Kidney (tissue), 14 donors: ENCODE data around the gene NKTR. TPM values are rescaled to one million over a fixed set of nuclear protein-coding genes. Genes with fewer than 3 reads are reported as not detected.
A peak's percentile ranks its signal among the peaks of the same experiment; 100 is the strongest.

Source experiments
- DNase-seq, 5 donors: peaks; one replicate each; pipeline ENCODE4 v3.0.0-alpha.2; 2013 to 2020
- FAIRE-seq: peaks from 2 replicates; lab custom pipeline; 2012; peaks lifted over from hg19 to GRCh38; lab: Jason Lieb, UNC
- H3K27ac ChIP-seq, 2 donors: one replicate each; pipeline ENCODE4 v1.7.0; 2013; ENCODE audit warnings: low read depth in 2 of 2, low read length in 2 of 2, inconsistent platforms in 1 of 2
- H3K27me3 ChIP-seq: one replicate; pipeline ENCODE4 v1.7.1; 2013; ENCODE audit warnings: low read length, inconsistent platforms; ENCODE audit not compliant: control insufficient read depth, insufficient read depth
- H3K36me3 ChIP-seq, 3 donors: one replicate each; pipeline versions ENCODE4 v1.7.0 to v1.7.1; 2013; ENCODE audit warnings: low read length in 3 of 3, control low read depth in 1 of 3, inconsistent platforms in 1 of 3; ENCODE audit not compliant: insufficient read depth in 3 of 3, control insufficient read depth in 2 of 3
- H3K4me1 ChIP-seq, 3 donors: one replicate each; pipeline versions ENCODE4 v1.7.0 to v1.7.1; 2013; ENCODE audit warnings: low read length in 3 of 3, inconsistent platforms in 1 of 3, low read depth in 1 of 3; ENCODE audit not compliant: control insufficient read depth in 2 of 3, insufficient read depth in 2 of 3
- H3K4me3 ChIP-seq, 3 donors: one replicate each; pipeline versions ENCODE4 v1.7.0 to v1.8.1; 2013; ENCODE audit warnings: low read length in 3 of 3, control low read depth in 1 of 3, inconsistent platforms in 1 of 3
- H3K9ac ChIP-seq, 3 donors: one replicate each; pipeline versions ENCODE4 v1.7.0 to v1.7.1; 2013; ENCODE audit warnings: low read length in 3 of 3, control low read depth in 1 of 3, inconsistent platforms in 1 of 3
- H3K9me3 ChIP-seq, 3 donors: one replicate each; pipeline versions ENCODE4 v1.7.0 to v1.7.1; 2013; ENCODE audit warnings: low read length in 3 of 3, control low read depth in 1 of 3, inconsistent platforms in 1 of 3; ENCODE audit not compliant: control insufficient read depth in 2 of 3, insufficient read depth in 1 of 3
- intact Hi-C: fragments of 100-400 bp; cut with DNase I; formaldehyde crosslinking; loops from one replicate; pipeline ENCODE4 v1.11.1; 2022
- polyA plus RNA-seq: library from polyadenylated mRNA; stranded (reverse); fragments of 350-450 nt; fragmentation: Illumina TruSeq; extraction: RNeasy Lipid Tissue Mini Kit (QIAGEN cat#74804); gene quantifications from one replicate; pipeline ENCODE4 v1.2.3, GENCODE V29; 2014; ENCODE audit warnings: low read depth, low replicate concordance; ENCODE audit not compliant: insufficient read depth
- total RNA-seq: library from RNA; stranded (reverse); fragmentation: NEBNext Ultra II Directional; extraction: Animal tissue kit (Norgen Biotek cat#: 25700); gene quantifications from one replicate; pipeline ENCODE4 v1.2.1, GENCODE V29; 2021
- TF ChIP-seq, protein P1 (sequence below): IDR thresholded peaks from 3 replicates; pipeline ENCODE4 v1.5.1; 2012; ENCODE audit warnings: mild to moderate bottlenecking, moderate library complexity, borderline replicate concordance; ENCODE audit not compliant: insufficient read depth; ENCODE audit errors: extremely low read depth
- donor health status: control.
- donor health status: control.
- donor health status: control.
- donor health status: control.
- donor health status: control.
- donor health status: DM: yes; HTN: yes; CAD: no.
- donor health status: Normal renal cell carcinoma (clear cell type).

Gene NKTR
- total and polyA plus RNA-seq, 2 donors from 2014 or later, result 9.2 to 81.1 TPM

DNA sequence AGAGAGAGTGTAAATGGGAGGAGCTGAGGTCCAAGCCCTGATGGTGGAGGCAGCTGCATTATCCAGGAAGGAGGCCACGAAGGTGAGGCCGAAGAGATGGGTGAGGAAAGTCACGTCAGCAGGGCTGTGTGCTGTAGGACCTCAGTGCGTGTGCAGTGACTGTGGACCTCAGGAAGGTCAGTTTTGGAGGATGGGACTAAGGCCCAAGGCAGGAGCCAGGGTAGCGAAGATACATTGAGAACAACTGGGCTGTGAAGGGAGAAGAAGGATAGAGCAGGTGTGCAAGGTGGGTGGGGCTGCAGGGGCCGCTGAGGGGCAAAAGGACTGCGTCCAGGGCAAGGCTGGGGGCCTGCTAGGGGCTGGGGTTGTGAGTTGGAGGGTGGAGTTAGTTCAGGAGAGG, 89.7 kb downstream of the NKTR start:
- intact Hi-C loops, result no loop called here
- no peak overlapping the region for H3K9ac ChIP-seq
- no peaks in the 10 kb centered on the region for H3K36me3 ChIP-seq
- peaks cover 0 to 4% (median 0%) of the 10 kb centered on the region in 3 donors for H3K4me1 ChIP-seq
- H3K27ac ChIP-seq, result no peak overlapping the region
- TF ChIP-seq, protein P1, sequence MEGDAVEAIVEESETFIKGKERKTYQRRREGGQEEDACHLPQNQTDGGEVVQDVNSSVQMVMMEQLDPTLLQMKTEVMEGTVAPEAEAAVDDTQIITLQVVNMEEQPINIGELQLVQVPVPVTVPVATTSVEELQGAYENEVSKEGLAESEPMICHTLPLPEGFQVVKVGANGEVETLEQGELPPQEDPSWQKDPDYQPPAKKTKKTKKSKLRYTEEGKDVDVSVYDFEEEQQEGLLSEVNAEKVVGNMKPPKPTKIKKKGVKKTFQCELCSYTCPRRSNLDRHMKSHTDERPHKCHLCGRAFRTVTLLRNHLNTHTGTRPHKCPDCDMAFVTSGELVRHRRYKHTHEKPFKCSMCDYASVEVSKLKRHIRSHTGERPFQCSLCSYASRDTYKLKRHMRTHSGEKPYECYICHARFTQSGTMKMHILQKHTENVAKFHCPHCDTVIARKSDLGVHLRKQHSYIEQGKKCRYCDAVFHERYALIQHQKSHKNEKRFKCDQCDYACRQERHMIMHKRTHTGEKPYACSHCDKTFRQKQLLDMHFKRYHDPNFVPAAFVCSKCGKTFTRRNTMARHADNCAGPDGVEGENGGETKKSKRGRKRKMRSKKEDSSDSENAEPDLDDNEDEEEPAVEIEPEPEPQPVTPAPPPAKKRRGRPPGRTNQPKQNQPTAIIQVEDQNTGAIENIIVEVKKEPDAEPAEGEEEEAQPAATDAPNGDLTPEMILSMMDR, result no peak
- H3K4me3 ChIP-seq, result no peak overlapping the region
- peak in 1 of 5 donors; percentile 19 for DNase-seq
- no peaks in the 10 kb centered on the region for H3K9me3 ChIP-seq
- no peak for FAIRE-seq
- peaks cover 8% of the 10 kb centered on the region for H3K27me3 ChIP-seq

DNA sequence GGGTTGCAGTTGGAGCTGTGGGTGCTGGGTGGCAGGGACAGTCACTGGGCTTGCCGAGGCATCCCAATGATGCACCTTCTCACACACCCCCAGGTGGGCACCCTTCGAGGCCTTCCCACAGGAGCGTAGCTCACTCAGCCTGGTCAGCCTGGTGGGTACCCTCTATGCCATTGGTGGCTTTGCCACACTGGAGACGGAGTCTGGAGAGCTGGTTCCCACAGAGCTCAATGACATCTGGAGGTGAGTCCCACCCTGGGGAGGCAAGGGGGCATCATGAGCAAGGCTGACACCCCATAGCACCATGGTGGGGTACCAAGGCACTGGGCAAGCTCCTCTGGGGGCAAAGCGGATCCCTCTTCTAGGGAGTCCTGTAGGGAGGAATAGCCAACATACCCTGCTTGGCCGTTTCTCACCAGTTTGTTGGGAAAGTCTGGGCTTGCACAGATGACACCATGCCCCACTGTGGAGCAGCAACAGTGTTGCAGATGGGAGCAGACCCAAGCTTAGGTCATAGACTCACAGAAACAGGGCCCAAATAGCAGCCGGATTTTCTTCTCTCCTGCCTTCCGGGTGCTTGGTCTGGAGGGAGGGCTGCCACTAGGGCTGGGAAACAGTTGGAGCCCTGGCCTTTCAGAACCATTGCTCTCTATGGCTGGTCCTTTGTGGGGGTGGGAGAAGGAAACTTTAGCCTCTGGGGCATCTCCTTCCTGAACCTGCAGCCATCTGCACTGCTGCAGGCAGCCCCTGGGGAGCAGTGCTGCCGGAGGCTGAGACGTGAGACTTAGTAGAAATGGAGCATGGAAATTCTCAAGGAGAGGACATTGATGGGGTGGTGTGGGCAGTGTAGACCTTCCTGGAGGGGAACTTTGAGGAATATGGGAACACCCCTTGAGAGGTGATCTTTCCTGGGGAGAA, 90.5 kb downstream of the NKTR start:
- DNase-seq (peak in 1 of 5 donors; percentile 3), FAIRE-seq (no peak)
- intact Hi-C loops, result no loop called here
- H3K27me3 ChIP-seq, result peaks cover 4% of the 10 kb centered on the region
- TF ChIP-seq, protein P1, result no peak
- peaks cover 0 to under 1% (median 0%) of the 10 kb centered on the region in 3 donors for H3K4me1 ChIP-seq
- no peaks in the 10 kb centered on the region for H3K9me3 ChIP-seq
- H3K9ac ChIP-seq, result no peak overlapping the region
- no peaks in the 10 kb centered on the region for H3K36me3 ChIP-seq
- no peak overlapping the region for H3K4me3 ChIP-seq
- no peak overlapping the region for H3K27ac ChIP-seq

DNA sequence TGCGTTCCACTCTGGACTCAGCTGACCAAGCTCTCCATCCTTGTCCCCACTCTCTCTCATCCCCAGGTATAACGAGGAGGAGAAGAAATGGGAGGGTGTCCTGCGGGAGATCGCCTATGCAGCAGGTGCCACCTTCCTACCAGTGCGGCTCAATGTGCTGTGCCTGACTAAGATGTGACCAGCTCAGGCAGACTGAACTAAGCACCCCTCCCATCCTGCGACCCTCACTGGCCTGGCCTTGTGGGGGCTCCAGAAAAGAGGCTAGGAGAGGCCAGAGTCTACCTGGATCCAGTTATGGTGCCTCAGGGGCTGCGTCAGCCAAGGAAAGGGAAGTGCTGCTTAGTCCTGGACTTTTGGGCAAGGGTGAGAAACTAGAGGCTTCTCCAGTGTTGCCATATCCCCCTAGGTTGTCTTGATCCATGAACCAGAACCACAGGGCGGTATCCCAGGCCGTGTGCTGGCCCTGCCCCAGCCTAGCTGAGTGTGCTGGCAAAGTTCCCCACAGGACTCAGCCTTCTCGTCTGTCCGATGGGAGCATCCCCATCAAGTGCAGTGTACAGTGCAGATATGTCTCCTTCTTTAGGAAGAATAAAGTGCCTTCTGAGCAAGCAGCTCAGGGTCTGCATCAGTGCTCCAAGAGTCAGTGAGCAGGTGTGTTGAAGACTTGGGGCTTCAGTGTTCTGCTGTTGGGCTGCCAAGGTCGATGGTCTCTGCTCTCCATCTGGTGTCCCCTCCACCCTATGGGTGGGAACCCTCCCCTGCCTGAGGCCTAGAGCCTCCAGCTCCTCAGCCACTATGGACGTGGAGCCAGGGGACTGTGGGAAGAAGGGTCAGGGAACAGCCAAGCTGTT, 91.6 kb downstream of the NKTR start:
- FAIRE-seq, result no peak
- TF ChIP-seq, protein P1, result no peak
- Histone ChIP-seq H3K27ac (no peak overlapping the region), H3K4me1 (no peaks in the 10 kb centered on the region), H3K27me3 (no peaks in the 10 kb centered on the region), H3K9ac (no peak overlapping the region), H3K9me3 (no peaks in the 10 kb centered on the region), H3K36me3 (no peaks in the 10 kb centered on the region), H3K4me3 (no peak overlapping the region)
- no peak for DNase-seq
- intact Hi-C loops, result no loop called here
